Right lobe of liver (tissue), 4 donors: ENCODE measurements around the gene UPP2.

Experiments
- POLR2A ChIP-seq: fragments of 450-650 bp; IDR thresholded peaks from one replicate; pipeline ENCODE4 v1.6.1; 2017; ENCODE audit warnings: antibody characterized with exemption, mild to moderate bottlenecking
- TF ChIP-seq, protein P1 (sequence below), 4 donors: fragments of 200-600 bp in 3 of 4; fragments of 450-650 bp in 1 of 4; IDR thresholded peaks; one replicate each; pipeline versions ENCODE4 v1.5.1 to v1.8.0; 2016 to 2022; ENCODE audit warnings: antibody characterized with exemption in 4 of 4, mild to moderate bottlenecking in 2 of 4
- donor health status: DM: no; HTN: no; CAD: no.
- donor health status: DM: no; HTN: no; CAD: no.
- donor health status: DM: no; HTN: yes; CAD: no.

DNA sequence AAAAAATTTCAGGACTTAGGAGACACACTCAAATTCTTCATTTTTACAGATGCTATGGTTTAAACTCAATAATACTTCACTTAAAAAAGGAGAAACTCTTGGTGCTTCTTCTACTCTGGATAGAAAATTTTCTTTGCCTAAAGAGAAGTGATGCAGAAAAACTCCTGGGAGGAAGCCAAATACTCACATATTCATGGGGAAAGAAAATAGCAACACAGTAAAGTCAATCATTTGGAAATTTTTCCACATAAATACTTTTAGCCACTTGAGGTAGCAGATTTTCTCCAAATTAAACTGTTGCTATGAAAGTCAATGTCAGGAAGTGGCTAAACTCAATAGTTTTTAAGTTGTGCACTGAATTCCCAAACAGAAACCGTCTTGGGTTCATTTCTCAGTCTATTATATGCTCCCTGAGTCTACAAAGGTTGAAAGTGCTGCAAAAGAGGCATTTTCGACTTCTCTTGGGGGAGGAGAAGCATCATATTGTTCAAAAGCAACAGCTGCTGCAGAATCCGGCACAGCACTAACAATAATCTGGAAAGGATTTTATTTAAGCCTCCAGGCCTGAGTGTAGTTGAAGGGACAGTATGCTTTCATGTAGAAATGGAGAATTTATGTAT, 81.1 kb downstream of the UPP2 start:
- TF ChIP-seq, protein P1, sequence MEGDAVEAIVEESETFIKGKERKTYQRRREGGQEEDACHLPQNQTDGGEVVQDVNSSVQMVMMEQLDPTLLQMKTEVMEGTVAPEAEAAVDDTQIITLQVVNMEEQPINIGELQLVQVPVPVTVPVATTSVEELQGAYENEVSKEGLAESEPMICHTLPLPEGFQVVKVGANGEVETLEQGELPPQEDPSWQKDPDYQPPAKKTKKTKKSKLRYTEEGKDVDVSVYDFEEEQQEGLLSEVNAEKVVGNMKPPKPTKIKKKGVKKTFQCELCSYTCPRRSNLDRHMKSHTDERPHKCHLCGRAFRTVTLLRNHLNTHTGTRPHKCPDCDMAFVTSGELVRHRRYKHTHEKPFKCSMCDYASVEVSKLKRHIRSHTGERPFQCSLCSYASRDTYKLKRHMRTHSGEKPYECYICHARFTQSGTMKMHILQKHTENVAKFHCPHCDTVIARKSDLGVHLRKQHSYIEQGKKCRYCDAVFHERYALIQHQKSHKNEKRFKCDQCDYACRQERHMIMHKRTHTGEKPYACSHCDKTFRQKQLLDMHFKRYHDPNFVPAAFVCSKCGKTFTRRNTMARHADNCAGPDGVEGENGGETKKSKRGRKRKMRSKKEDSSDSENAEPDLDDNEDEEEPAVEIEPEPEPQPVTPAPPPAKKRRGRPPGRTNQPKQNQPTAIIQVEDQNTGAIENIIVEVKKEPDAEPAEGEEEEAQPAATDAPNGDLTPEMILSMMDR (IDR thresholded peaks at IDR 0.05) = no peak
- no peak for TF ChIP-seq POLR2A
